ENCODE measurements around the gene NRL.

DNA sequence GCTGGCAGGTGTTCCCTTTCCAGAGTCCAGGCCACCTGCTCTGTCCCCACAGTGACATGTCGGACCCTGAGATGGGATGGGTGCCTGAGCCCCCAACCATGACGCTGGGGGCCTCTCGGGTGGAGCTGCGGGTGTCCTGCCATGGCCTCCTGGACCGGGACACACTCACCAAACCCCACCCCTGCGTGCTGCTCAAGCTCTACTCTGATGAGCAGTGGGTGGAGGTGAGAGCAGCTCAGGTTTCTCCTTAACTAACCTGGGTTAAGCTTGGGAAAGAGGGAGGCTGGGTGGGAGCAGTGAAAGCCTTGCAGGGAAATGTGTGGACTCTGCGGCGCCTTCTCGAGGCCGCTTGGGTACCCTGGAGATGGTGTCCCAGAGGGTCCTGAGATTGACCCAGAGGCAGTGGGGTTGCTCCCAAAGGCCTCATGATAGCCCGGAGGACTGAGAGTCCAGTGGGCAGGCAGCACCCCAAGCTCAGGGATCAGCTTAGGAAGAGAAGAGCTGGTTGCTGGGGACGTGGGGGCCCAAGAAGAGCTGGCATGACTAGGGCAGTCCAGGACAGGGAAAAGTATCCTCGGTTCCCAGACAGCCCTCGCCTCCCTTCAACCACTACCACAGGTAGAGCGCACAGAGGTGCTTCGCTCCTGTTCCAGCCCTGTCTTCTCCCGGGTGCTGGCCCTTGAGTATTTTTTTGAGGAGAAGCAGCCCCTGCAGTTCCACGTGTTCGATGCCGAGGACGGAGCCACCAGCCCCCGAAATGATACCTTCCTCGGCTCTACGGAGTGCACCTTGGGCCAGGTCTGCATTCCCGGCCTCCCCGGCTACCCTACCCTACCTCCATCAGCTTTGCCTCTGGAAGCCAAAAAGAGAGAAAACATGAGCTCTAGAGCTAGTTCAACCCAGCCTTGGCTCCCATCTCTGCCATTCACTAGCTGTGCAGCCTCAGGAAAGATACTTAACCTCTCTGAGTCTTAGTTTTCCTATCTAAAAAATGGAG, 41.6 kb downstream of the NRL start:
- no peak for TF ChIP-seq CTCF (IDR thresholded peaks at IDR 0.05)
- no peak for TF ChIP-seq POLR2AphosphoS5 (IDR thresholded peaks at IDR 0.05)
